CD14-positive monocyte (primary cell): Measurements from ENCODE around the gene DCLK1. TPM values are rescaled to one million over a fixed set of nuclear protein-coding genes. Genes with fewer than 3 reads are reported as not detected.

Source experiments
- DNase-seq, 3 donors: peaks; one replicate each; pipeline ENCODE4 v3.0.0-alpha.2; 2011 to 2022
- H2AFZ ChIP-seq: 2 replicates; pipeline ENCODE4 v1.6.0; 2012; ENCODE audit warnings: mild to moderate bottlenecking, low read depth, low read length, inconsistent platforms; ENCODE audit not compliant: insufficient read depth, poor library complexity, severe bottlenecking
- H3K27ac ChIP-seq, 2 donors: 1 replicate in 1 of 2; 2 replicates in 1 of 2; pipeline ENCODE4 v1.5.1; 2012 to 2013; ENCODE audit warnings: low read length in 2 of 2, control low read depth in 1 of 2, inconsistent platforms in 1 of 2, low read depth in 1 of 2, mild to moderate bottlenecking in 1 of 2
- H3K27me3 ChIP-seq, 2 donors: one replicate each; pipeline versions ENCODE4 v1.6.0 to v1.6.1; 2011 to 2013; ENCODE audit warnings: low read length in 2 of 2; ENCODE audit not compliant: control insufficient read depth in 2 of 2, insufficient read depth in 2 of 2
- H3K36me3 ChIP-seq, 2 donors: replicated peaks in 1 of 2; 1 replicate in 1 of 2; 2 replicates in 1 of 2; pipeline versions ENCODE4 v1.5.1 to v1.6.1; 2012 to 2013; ENCODE audit warnings: low read length in 2 of 2, control low read depth in 1 of 2, inconsistent platforms in 1 of 2, mild to moderate bottlenecking in 1 of 2; ENCODE audit not compliant: insufficient read depth in 2 of 2, control insufficient read depth in 1 of 2
- H3K4me1 ChIP-seq, 2 donors: 1 replicate in 1 of 2; 2 replicates in 1 of 2; pipeline versions ENCODE4 v1.5.1 to v1.6.1; 2012 to 2013; ENCODE audit warnings: low read length in 2 of 2, control low read depth in 1 of 2, inconsistent platforms in 1 of 2, mild to moderate bottlenecking in 1 of 2, moderate library complexity in 1 of 2; ENCODE audit not compliant: insufficient read depth in 2 of 2, control insufficient read depth in 1 of 2
- H3K4me2 ChIP-seq: replicated peaks from 2 replicates; pipeline ENCODE3; 2012; ENCODE audit warnings: low read length, moderate library complexity, mild to moderate bottlenecking; ENCODE audit not compliant: poor library complexity, severe bottlenecking; ENCODE audit errors: extremely low read depth
- H3K4me3 ChIP-seq, 3 experiments: fragments of 200-600 bp in 1 of 3; sonication (generic) in 1 of 3; replicated peaks in 1 of 3; 1 replicate in 2 of 3; 2 replicates in 1 of 3; pipeline ENCODE4 v1.5.1; 2011 to 2013; ENCODE audit warnings: low read length in 3 of 3, mild to moderate bottlenecking in 3 of 3, control low read depth in 2 of 3, low read depth in 2 of 3, inconsistent platforms in 1 of 3, moderate library complexity in 1 of 3
- H3K79me2 ChIP-seq: 2 replicates; pipeline ENCODE4 v1.6.0; 2012; ENCODE audit warnings: mild to moderate bottlenecking, control low read depth, inconsistent platforms, low read length, moderate library complexity; ENCODE audit not compliant: insufficient read depth
- H3K9ac ChIP-seq: 2 replicates; pipeline ENCODE4 v1.6.0; 2017; ENCODE audit warnings: low read length, mild to moderate bottlenecking; ENCODE audit not compliant: insufficient read depth, poor library complexity, severe bottlenecking
- H3K9me3 ChIP-seq, 2 donors: replicated peaks in 1 of 2; 1 replicate in 1 of 2; 2 replicates in 1 of 2; pipeline versions ENCODE4 v1.5.1 to v1.6.1; 2012 to 2013; ENCODE audit warnings: low read length in 2 of 2, control low read depth in 1 of 2; ENCODE audit not compliant: control insufficient read depth in 1 of 2, insufficient read depth in 1 of 2
- H4K20me1 ChIP-seq: 2 replicates; pipeline ENCODE4 v1.6.0; 2012; ENCODE audit warnings: mild to moderate bottlenecking, low read length, control low read depth, moderate library complexity; ENCODE audit not compliant: insufficient read depth
- H3K27ac Mint-ChIP-seq, 7 donors: one replicate each; pipeline ENCODE4 v1.8.0; 2020; ENCODE audit warnings: mild to moderate bottlenecking in 7 of 7, mixed read lengths in 7 of 7, moderate library complexity in 6 of 7, inconsistent platforms in 2 of 7
- H3K27me3 Mint-ChIP-seq, 3 donors: one replicate each; pipeline ENCODE4 v1.8.0; 2021 to 2022; ENCODE audit warnings: low read depth in 3 of 3, mild to moderate bottlenecking in 3 of 3, mixed read lengths in 3 of 3, moderate library complexity in 3 of 3, inconsistent platforms in 1 of 3
- H3K36me3 Mint-ChIP-seq, 2 donors: one replicate each; pipeline ENCODE4 v1.8.0; 2020; ENCODE audit warnings: mixed read lengths in 2 of 2, inconsistent platforms in 1 of 2, mild to moderate bottlenecking in 1 of 2
- H3K4me1 Mint-ChIP-seq: one replicate; pipeline ENCODE4 v1.8.0; 2020; ENCODE audit warnings: mild to moderate bottlenecking, mixed read lengths
- H3K4me3 Mint-ChIP-seq, 2 donors: one replicate each; pipeline ENCODE4 v1.8.0; 2020; ENCODE audit warnings: mild to moderate bottlenecking in 2 of 2, mixed read lengths in 2 of 2, moderate library complexity in 1 of 2
- H3K9me3 Mint-ChIP-seq, 7 donors: one replicate each; pipeline ENCODE4 v1.8.0; 2020 to 2022; ENCODE audit warnings: mixed read lengths in 7 of 7, mild to moderate bottlenecking in 6 of 7, moderate library complexity in 6 of 7, inconsistent platforms in 2 of 7
- WGBS: methylation state at CpG from one replicate; pipeline ENCODE4 v1.1.5; 2013; ENCODE audit warnings: missing lambda C conversion rate; ENCODE audit not compliant: insufficient coverage; 5-methylcytosine and 5-hydroxymethylcytosine counted together
- intact Hi-C, 2 donors: fragments of 100-400 bp; cut with micrococcal nuclease; formaldehyde crosslinking; loops; one replicate each; pipeline versions ENCODE4 v1.15.0 to v1.15.1; 2023
- polyA plus RNA-seq, 3 donors: library from polyadenylated mRNA; depleted of rRNA in 1 of 3; unstranded in 2 of 3; stranded (reverse) in 1 of 3; fragments of 300-500 nt in 2 of 3; fragments of >200 nt in 1 of 3; fragmentation: Illumina TruSeq in 2 of 3; gene quantifications; 1 replicate in 2 of 3; 2 replicates in 1 of 3; pipeline ENCODE4 v1.2.3, GENCODE V29; 2012 to 2021
- TF ChIP-seq, protein P1 (sequence below): fragments of 200-600 bp; IDR thresholded peaks from one replicate; pipeline ENCODE4 v1.8.0; 2022; ENCODE audit warnings: antibody characterized with exemption, mild to moderate bottlenecking

The DCLK1 gene
- polyA plus RNA-seq, 3 donors: not detected

DNA sequence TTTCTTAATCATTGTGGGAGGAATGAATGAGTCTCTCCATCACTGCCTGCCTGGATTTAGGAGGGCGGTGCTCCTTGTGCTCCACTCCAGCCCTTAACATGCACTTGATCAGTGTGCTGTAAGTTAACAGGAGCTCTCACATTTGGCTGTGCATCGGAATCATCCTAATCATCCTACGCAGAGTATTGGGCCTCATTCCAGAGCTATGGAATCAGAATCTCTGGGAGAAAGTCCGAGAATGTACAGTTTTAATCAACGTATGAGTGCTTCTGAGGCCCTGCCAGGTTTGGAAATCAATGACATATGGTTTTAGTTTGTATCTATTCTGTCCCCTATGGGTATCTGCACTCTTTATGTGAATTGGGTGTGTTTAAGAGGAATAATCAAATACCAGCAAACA lies 34.9 kb upstream of the DCLK1 start:
- H4K20me1 ChIP-seq: no peaks in the 10 kb centered on the region
- no peaks in the 10 kb centered on the region for H3K27me3 ChIP-seq
- no peak for DNase-seq
- Mint-ChIP-seq H3K27me3 (peaks cover 1 to 5% (median 2%) of the 10 kb centered on the region in 3 donors), H3K27ac (no peak overlapping the region), H3K36me3 (no peaks in the 10 kb centered on the region), H3K4me1 (peaks cover 2% of the 10 kb centered on the region), H3K4me3 (no peak overlapping the region), H3K9me3 (no peaks in the 10 kb centered on the region)
- H3K9ac ChIP-seq: no peak overlapping the region
- no peak overlapping the region for H2AFZ ChIP-seq
- H3K27ac ChIP-seq: no peak overlapping the region
- intact Hi-C loops: no loop called here
- H3K79me2 ChIP-seq: no peaks in the 10 kb centered on the region
- no peak overlapping the region for H3K4me3 ChIP-seq
- no peaks in the 10 kb centered on the region for H3K4me1 ChIP-seq
- TF ChIP-seq, protein P1, sequence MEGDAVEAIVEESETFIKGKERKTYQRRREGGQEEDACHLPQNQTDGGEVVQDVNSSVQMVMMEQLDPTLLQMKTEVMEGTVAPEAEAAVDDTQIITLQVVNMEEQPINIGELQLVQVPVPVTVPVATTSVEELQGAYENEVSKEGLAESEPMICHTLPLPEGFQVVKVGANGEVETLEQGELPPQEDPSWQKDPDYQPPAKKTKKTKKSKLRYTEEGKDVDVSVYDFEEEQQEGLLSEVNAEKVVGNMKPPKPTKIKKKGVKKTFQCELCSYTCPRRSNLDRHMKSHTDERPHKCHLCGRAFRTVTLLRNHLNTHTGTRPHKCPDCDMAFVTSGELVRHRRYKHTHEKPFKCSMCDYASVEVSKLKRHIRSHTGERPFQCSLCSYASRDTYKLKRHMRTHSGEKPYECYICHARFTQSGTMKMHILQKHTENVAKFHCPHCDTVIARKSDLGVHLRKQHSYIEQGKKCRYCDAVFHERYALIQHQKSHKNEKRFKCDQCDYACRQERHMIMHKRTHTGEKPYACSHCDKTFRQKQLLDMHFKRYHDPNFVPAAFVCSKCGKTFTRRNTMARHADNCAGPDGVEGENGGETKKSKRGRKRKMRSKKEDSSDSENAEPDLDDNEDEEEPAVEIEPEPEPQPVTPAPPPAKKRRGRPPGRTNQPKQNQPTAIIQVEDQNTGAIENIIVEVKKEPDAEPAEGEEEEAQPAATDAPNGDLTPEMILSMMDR: no peak
- H3K9me3 ChIP-seq: no peaks in the 10 kb centered on the region
- H3K4me2 ChIP-seq: no peak overlapping the region
- 92% methylated on average over 2 of the region's 5 CpGs for WGBS
- H3K36me3 ChIP-seq: no peaks in the 10 kb centered on the region

DNA sequence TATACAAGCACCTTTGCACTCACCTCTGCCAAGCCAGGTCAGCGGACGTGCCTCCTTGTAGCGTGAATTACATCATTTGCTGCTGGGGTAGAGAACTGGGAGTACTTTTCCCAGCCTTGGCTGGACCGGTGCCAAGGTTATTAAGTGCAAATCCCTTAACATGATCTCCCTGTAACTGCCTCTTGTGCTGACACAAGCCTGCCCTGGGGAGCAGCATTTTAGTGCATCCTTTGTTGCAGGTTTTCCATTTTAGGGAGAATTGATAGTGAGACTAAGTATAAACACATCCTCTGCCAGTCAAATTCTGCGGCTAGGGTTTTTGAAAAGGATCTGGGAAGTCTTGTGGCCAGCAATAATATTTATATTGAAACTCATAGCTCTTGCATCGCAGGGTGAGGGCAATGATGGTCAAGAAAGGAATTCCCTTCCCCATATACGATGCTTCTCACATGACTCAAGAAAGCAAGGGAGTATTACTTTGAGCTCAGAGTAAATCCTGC lies 32.7 kb upstream of the DCLK1 start:
- Histone ChIP-seq H3K27ac (no peak overlapping the region), H3K4me1 (no peaks in the 10 kb centered on the region), H3K4me2 (no peak overlapping the region), H3K79me2 (no peaks in the 10 kb centered on the region), H3K4me3 (no peak overlapping the region), H3K27me3 (no peaks in the 10 kb centered on the region), H2AFZ (no peak overlapping the region), H4K20me1 (no peaks in the 10 kb centered on the region), H3K9ac (no peak overlapping the region), H3K36me3 (no peaks in the 10 kb centered on the region), H3K9me3 (no peaks in the 10 kb centered on the region)
- Mint-ChIP-seq H3K4me1 (peaks cover 2% of the 10 kb centered on the region), H3K36me3 (no peaks in the 10 kb centered on the region), H3K9me3 (peaks cover 0 to 3% (median 0%) of the 10 kb centered on the region in 7 donors), H3K27ac (no peak overlapping the region), H3K4me3 (no peak overlapping the region), H3K27me3 (peaks cover 3 to 6% (median 3%) of the 10 kb centered on the region in 3 donors)
- no peak for DNase-seq
- WGBS: no CpG with 5 or more reads among the region's 7 CpGs
- TF ChIP-seq, protein P1: no peak
- intact Hi-C loops: no loop called here
